ENCODE data around the gene NAPA. TPM values are rescaled to one million over a fixed set of nuclear protein-coding genes. Genes with fewer than 3 reads are reported as not detected.

NAPA gene
- total RNA-seq, 4 donors from 2014 or later = 127 to 272 (median 212) TPM

- H3K4me3 ChIP-seq = no peak overlapping the region
- intact Hi-C loops (cut with DNase I; ENCODE audit: low total_unique reads) = no loop called here
Observed at GRCh38 chr19:47521473-47522180, 6.8 kb upstream of the NAPA start.

GRCh38 chr19:47520839-47521238 is 6.0 kb upstream of the NAPA start:
- Histone ChIP-seq H3K9me3 (no peaks in the 10 kb centered on the region), H3K4me3 (no peak overlapping the region), H3K27me3 (no peaks in the 10 kb centered on the region), H3K36me3 (no peaks in the 10 kb centered on the region), H3K4me1 (peaks cover 10 to 11% of the 10 kb centered on the region in 2 donors), H3K27ac (no peak overlapping the region)
- ATAC-seq = no peak
- no peak for DNase-seq
- intact Hi-C loops (cut with DNase I; ENCODE audit: low total_unique reads) (no loop called here), in situ Hi-C loops (cut with MboI; ENCODE audit: low sequenced_read_pairs in 4 of 4) (loop anchor here in 2 of 4 donors (5.0 to 10.0 kb wide), 2 partner anchors 74 to 84 kb away; no protein-coding TSS in a partner anchor)
- TF ChIP-seq CTCF (IDR thresholded peaks at IDR 0.05 in 4 of 5, conservative IDR thresholded peaks at IDR 0.05 in 1 of 5) = no peak
- TF ChIP-seq POLR2A (IDR thresholded peaks at IDR 0.05) = no peak

More at GRCh38 chr19:47521473-47522180, 6.8 kb upstream of the NAPA start:
- H3K27me3 ChIP-seq = no peaks in the 10 kb centered on the region
- H3K9me3 ChIP-seq = no peaks in the 10 kb centered on the region
- in situ Hi-C loops (cut with MboI; ENCODE audit: low sequenced_read_pairs in 4 of 4) = loop anchor here in 2 of 4 donors (5.0 to 10.0 kb wide), 2 partner anchors 73 to 84 kb away; no protein-coding TSS in a partner anchor
- TF ChIP-seq POLR2A (IDR thresholded peaks at IDR 0.05) = no peak
- no peak for TF ChIP-seq CTCF (IDR thresholded peaks at IDR 0.05 in 4 of 5, conservative IDR thresholded peaks at IDR 0.05 in 1 of 5)
- H3K36me3 ChIP-seq = no peaks in the 10 kb centered on the region
- H3K4me1 ChIP-seq = peaks cover 6 to 9% of the 10 kb centered on the region in 2 donors
- ATAC-seq = no peak
- peak overlapping the region in 2 of 4 donors; percentile 41 to 46 for H3K27ac ChIP-seq
- no peak for DNase-seq

DNA sequence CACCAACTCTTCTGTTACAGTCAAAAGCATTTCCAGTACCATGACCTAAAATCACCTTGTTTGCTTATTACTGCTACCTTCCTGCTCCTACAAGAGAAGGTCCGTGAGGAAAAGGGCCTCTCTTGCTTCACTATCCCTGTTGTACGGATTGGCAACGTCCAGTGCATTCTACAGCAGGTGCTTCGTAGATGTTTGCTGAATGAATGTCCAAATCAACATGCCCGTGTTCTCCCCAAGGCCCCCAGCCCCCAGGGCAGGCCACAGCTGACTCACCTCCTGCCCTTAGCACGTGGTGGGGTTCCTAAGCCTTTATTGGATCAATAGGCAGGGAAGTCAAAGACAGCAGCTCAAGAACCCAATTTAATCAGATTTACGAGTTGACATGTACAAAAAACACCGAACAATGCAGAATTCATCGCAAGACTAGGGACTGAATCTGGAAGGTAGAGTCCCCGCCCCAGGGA is 5.5 kb upstream of the NAPA start:
- Histone ChIP-seq H3K27me3 (no peaks in the 10 kb centered on the region), H3K9me3 (no peaks in the 10 kb centered on the region), H3K4me3 (no peak overlapping the region), H3K36me3 (no peaks in the 10 kb centered on the region), H3K4me1 (peaks cover 14% of the 10 kb centered on the region in 2 donors), H3K27ac (no peak overlapping the region)
- TF ChIP-seq POLR2A (IDR thresholded peaks at IDR 0.05) = no peak
- no peak for TF ChIP-seq CTCF (IDR thresholded peaks at IDR 0.05 in 4 of 5, conservative IDR thresholded peaks at IDR 0.05 in 1 of 5)
- no peak for DNase-seq
- ATAC-seq = no peak
- in situ Hi-C loops (cut with MboI; ENCODE audit: low sequenced_read_pairs in 4 of 4) = loop anchor here in 2 of 4 donors (5.0 to 10.0 kb wide), 2 partner anchors 74 to 83 kb away; no protein-coding TSS in a partner anchor
- intact Hi-C loops (cut with DNase I; ENCODE audit: low total_unique reads) = no loop called here

GRCh38 chr19:47518854-47519253 is 4.0 kb upstream of the NAPA start:
- Histone ChIP-seq H3K27me3 (no peaks in the 10 kb centered on the region), H3K36me3 (no peaks in the 10 kb centered on the region), H3K4me3 (no peak overlapping the region), H3K27ac (no peak overlapping the region), H3K9me3 (no peaks in the 10 kb centered on the region), H3K4me1 (peaks cover 14 to 19% of the 10 kb centered on the region in 2 donors)
- TF ChIP-seq POLR2A (IDR thresholded peaks at IDR 0.05) (no peak), CTCF (IDR thresholded peaks at IDR 0.05 in 4 of 5, conservative IDR thresholded peaks at IDR 0.05 in 1 of 5) (no peak)
- in situ Hi-C loops (cut with MboI; ENCODE audit: low sequenced_read_pairs in 4 of 4) (loop anchor here (5.0 to 10.0 kb wide), 4 partner anchors 82 to 186 kb away; no protein-coding TSS in a partner anchor), intact Hi-C loops (cut with DNase I; ENCODE audit: low total_unique reads) (loop anchor here (5.0 to 10.0 kb wide), 2 partner anchors 244 to 917 kb away; partner anchors contain the start of genes CALM3 and INAFM1)
- ATAC-seq (no peak), DNase-seq (no peak)
